Neural crest cell (in vitro differentiated cells): Measurements from ENCODE around the gene AIPL1. TPM values are rescaled to one million over a fixed set of nuclear protein-coding genes. Genes with fewer than 3 reads are reported as not detected.

Experiments
- DNase-seq: peaks from one replicate; pipeline ENCODE4 v3.0.0; 2021; ENCODE audit warnings: low read depth, mixed read lengths, low spot score
- H3K27ac Mint-ChIP-seq: one replicate; pipeline ENCODE4 v1.8.0; 2021; ENCODE audit warnings: mild to moderate bottlenecking, mixed read lengths; ENCODE audit not compliant: unreplicated experiment
- H3K27me3 Mint-ChIP-seq: 2 replicates; pipeline ENCODE4 v1.8.0; 2021; ENCODE audit warnings: low read depth, mild to moderate bottlenecking, mixed read lengths
- H3K36me3 Mint-ChIP-seq: 2 replicates; pipeline ENCODE4 v1.8.0; 2021; ENCODE audit warnings: low read depth, mild to moderate bottlenecking, mixed read lengths
- H3K4me1 Mint-ChIP-seq: 2 replicates; pipeline ENCODE4 v1.8.0; 2021; ENCODE audit warnings: mixed read lengths
- H3K4me3 Mint-ChIP-seq: one replicate; pipeline ENCODE4 v1.8.0; 2021; ENCODE audit warnings: mild to moderate bottlenecking, mixed read lengths
- H3K9me3 Mint-ChIP-seq: 2 replicates; pipeline ENCODE4 v1.8.0; 2021; ENCODE audit warnings: mixed read lengths
- total RNA-seq: library from RNA; stranded (reverse); gene quantifications from 2 replicates; pipeline ENCODE4 v1.2.1, GENCODE V29; 2021
- TF ChIP-seq, protein P1 (sequence below): fragments of 200-600 bp; sonication (generic); conservative IDR thresholded peaks from 2 replicates; pipeline ENCODE4 v1.5.0; 2021; ENCODE audit warnings: antibody characterized with exemption, mild to moderate bottlenecking

Gene AIPL1
- total RNA-seq, 1 donor from 2014 or later, result not detected

DNA sequence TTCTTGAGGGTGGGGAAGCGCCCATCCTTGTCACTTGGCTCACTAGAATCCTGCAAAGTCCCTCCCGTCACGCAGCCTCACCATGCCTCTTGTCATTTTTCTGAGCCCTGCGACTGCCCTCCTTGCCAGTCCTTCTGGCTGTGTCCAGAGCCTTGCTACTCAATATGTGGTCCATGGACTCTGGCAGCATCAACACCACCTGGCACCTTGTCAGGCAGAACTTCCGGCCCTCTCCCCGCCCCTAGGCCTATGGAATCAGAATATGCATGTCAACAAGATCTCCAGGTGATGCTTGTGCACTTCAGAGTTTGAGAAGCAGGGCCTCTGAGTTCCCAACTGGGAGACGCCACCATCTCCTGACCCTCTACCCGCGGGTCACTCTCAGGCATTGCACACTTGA is 21.4 kb upstream of the AIPL1 start:
- no peak for DNase-seq
- no peak overlapping the region for H3K27ac Mint-ChIP-seq

DNA sequence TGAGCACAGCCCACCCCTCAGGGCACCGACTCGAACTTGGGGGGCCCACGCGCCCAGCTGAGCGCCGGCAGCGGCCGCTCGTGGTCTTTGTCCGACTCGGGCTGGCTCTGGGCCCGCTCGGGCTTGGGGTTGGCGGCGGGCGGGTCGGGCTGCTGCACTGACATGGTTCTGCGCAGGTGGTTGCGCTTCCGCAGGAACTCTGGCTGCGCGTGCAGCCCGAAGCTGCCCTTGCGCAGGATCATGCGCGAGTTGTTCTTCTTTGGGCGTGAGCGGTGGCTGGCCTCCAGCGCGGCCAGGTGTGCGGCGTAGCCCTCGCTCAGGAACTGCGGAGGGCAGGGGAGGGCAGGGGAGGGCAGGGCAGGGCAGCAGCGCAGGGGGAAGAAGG is 20.4 kb upstream of the AIPL1 start:
- TF ChIP-seq, protein P1, sequence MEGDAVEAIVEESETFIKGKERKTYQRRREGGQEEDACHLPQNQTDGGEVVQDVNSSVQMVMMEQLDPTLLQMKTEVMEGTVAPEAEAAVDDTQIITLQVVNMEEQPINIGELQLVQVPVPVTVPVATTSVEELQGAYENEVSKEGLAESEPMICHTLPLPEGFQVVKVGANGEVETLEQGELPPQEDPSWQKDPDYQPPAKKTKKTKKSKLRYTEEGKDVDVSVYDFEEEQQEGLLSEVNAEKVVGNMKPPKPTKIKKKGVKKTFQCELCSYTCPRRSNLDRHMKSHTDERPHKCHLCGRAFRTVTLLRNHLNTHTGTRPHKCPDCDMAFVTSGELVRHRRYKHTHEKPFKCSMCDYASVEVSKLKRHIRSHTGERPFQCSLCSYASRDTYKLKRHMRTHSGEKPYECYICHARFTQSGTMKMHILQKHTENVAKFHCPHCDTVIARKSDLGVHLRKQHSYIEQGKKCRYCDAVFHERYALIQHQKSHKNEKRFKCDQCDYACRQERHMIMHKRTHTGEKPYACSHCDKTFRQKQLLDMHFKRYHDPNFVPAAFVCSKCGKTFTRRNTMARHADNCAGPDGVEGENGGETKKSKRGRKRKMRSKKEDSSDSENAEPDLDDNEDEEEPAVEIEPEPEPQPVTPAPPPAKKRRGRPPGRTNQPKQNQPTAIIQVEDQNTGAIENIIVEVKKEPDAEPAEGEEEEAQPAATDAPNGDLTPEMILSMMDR, result no peak
- DNase-seq, result peak; percentile 23
- H3K27me3 Mint-ChIP-seq, result peaks cover 14% of the 10 kb centered on the region
- no peak overlapping the region for H3K27ac Mint-ChIP-seq
- H3K4me3 Mint-ChIP-seq, result no peak overlapping the region
- H3K9me3 Mint-ChIP-seq, result no peaks in the 10 kb centered on the region
- peaks cover 48% of the 10 kb centered on the region for H3K4me1 Mint-ChIP-seq
- H3K36me3 Mint-ChIP-seq, result no peaks in the 10 kb centered on the region

More for the DNA sequence above, 21.4 kb upstream of the AIPL1 start:
- TF ChIP-seq, protein P1, result no peak
- peaks cover 49% of the 10 kb centered on the region for H3K4me1 Mint-ChIP-seq
- no peaks in the 10 kb centered on the region for H3K36me3 Mint-ChIP-seq
- H3K27me3 Mint-ChIP-seq, result peaks cover 14% of the 10 kb centered on the region
- H3K9me3 Mint-ChIP-seq, result no peaks in the 10 kb centered on the region
- peak overlapping the region; percentile 2 for H3K4me3 Mint-ChIP-seq

DNA sequence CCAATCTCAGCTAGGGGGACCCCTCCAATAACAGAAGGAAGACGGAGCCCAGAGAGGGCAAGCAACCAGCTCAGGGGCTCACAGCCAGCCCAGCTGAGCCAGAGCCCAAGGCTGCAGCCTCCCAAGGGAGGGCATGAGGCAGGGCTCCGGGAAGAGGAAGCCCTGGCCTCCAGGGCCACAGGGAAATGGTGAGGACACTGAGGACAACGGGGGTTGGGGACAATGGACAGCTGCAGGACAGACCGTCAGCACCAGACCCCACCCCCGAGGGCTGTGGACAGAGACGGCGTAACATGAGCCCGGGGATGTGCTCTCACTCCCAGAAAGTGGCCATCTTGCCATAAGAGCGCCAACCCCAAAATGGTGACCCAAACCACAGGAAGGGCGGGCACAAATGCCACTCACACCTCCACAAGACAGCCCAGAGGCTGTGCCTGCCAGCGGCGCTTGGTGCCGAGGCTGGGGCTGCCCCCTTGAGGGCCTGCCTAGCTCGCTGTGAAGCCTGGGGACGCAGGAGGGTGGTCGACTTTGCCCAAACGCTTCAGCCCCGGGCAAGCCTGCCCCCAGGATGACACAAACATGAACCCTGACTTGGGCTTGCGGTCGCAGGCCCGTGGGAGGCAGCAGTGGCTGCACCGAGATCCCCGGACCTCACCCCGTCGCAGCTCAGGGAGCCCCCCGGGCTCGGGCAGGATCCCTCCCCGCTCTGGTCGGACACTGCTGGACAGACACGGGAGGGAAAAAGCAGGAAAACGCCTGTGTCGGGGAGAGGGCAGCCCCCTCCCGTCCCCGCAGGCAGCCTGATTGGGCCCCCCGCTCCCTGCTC is 19.8 kb upstream of the AIPL1 start:
- Mint-ChIP-seq H3K9me3 (no peaks in the 10 kb centered on the region), H3K36me3 (peaks cover 3% of the 10 kb centered on the region), H3K4me3 (peak overlapping the region; percentile 79), H3K4me1 (peaks cover 51% of the 10 kb centered on the region), H3K27ac (no peak overlapping the region), H3K27me3 (peaks cover 11% of the 10 kb centered on the region)
- TF ChIP-seq, protein P1, result no peak
- DNase-seq, result no peak

DNA sequence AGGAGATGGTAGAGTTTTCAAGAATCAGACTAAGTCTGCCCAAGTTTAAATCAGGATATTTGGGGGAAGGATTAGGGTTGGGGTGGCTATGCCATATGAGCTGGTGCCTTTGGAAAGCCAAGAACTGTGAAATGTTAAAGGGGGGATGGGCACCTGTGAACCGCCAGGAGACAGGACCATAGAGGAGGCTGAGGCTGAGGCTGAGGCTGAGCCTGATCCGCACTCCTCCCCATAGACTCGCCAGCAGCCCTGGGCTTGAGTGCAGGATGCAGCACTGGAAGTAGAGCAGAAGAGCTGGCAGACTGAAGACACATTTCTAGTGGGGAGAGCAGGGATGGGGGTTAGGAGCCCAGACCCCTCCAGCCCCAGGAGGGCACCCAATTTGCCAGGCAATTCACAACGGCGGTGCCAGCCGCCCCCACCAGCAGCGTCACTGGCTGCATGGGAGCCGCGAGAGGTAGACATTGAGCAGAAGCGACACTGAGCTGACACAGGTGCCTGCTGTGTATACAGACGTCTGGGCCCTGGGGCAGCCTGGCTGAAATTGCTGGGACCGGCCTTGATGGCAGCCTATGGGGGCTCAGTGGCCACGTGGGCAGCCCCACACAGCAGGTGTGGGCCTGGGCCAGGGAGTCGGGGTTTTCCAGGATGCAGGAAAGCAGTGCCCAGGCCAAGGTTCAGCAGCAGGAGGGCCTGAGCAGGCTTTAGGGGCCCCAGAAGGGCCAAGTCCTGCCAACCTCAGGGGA is 18.5 kb upstream of the AIPL1 start:
- Mint-ChIP-seq H3K4me1 (peaks cover 53% of the 10 kb centered on the region), H3K36me3 (peaks cover 7% of the 10 kb centered on the region), H3K4me3 (peak overlapping the region; percentile 79), H3K9me3 (no peaks in the 10 kb centered on the region), H3K27ac (no peak overlapping the region), H3K27me3 (peaks cover 11% of the 10 kb centered on the region)
- TF ChIP-seq, protein P1, result no peak
- DNase-seq, result no peak

DNA sequence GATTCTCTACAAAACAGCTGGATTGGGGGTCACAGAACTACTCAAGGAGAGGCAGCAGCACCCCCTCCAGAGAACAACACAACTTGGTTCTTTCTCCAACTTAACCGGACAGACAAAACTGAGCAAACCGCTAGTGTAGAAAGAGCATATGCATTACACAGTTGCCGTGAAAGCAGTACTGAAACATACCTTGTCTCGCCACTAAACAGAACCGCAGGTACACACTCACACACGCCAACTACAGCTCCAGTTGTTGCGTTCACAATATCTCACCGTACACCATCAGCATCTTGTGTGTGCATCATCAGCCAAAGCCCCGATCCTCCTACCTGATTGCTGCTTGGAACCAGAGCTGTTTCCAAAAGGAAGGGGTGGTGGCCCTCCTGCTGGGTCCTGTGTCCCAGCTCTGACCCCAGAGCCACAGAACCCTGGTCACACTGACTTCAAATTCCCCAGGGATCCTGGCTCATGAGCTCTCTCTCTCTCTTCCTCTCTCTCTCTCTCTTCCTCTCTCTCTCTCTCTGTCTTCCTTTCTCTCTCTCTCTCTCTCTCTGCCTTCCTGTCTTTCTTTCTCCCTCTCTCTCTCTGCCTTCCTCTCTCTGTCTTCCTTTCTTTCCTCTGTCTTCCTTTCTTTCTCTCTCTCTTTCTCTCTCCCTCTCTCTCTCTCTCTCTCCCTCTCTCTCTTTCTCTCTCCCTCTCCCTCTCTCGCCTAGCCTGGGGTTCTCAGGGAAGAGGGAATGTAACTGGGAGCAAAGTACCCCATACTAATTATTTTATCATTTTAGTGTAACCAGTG is 17.7 kb upstream of the AIPL1 start:
- Mint-ChIP-seq H3K27ac (no peak overlapping the region), H3K36me3 (peaks cover 9% of the 10 kb centered on the region), H3K4me1 (peaks cover 53% of the 10 kb centered on the region), H3K9me3 (no peaks in the 10 kb centered on the region), H3K4me3 (peak overlapping the region; percentile 74), H3K27me3 (peaks cover 11% of the 10 kb centered on the region)
- no peak for DNase-seq
- TF ChIP-seq, protein P1, result no peak
